ENCODE measurements around the gene SEMA6C.
"Not testable (repeated sequence)": the region's sequence is repeated elsewhere in the genome, so short reads cannot be mapped to it uniquely, and the experiment has no call there.

SEMA6C gene, protein sequence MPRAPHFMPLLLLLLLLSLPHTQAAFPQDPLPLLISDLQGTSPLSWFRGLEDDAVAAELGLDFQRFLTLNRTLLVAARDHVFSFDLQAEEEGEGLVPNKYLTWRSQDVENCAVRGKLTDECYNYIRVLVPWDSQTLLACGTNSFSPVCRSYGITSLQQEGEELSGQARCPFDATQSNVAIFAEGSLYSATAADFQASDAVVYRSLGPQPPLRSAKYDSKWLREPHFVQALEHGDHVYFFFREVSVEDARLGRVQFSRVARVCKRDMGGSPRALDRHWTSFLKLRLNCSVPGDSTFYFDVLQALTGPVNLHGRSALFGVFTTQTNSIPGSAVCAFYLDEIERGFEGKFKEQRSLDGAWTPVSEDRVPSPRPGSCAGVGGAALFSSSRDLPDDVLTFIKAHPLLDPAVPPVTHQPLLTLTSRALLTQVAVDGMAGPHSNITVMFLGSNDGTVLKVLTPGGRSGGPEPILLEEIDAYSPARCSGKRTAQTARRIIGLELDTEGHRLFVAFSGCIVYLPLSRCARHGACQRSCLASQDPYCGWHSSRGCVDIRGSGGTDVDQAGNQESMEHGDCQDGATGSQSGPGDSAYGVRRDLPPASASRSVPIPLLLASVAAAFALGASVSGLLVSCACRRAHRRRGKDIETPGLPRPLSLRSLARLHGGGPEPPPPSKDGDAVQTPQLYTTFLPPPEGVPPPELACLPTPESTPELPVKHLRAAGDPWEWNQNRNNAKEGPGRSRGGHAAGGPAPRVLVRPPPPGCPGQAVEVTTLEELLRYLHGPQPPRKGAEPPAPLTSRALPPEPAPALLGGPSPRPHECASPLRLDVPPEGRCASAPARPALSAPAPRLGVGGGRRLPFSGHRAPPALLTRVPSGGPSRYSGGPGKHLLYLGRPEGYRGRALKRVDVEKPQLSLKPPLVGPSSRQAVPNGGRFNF

DNA sequence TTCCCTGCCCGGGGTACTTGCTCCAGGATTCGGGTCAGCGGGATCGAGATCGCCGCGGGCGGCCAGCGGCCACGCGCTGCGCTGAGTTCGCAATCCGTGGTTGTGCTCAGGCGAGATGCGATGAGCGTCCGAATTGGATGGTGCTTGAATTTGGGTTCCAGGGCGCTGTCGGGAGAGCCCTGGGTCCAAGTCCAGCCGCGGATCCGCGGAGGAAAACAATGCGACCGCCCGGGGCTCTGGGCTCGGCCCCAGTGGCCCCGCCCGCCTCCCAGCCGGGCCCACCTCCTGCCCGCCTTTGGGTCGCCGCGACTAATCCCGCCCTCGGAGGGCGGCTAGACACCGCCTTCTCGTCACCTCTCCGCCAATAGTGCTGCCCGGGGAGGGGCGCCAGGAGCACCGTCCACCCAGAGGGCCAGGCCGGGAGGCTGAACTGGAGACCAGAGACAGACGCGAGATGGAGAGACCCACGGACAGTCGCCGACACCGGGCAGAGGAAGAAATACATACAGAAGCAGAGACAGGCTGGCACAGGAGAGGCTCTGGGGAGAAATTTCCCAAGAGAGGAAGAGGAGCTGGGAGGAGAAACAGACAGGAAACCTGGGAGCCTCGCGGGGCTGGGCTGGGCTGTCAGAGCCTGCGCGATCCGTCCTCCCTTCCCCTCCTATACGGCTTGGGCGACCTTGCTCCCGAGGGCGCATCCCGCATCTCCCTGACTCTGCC is at the start of gene SEMA6C:
Gene SEMA6C (minus strand): TSS at position 220 of the 720 bp plus-strand sequence. CDS start 4,010 bp downstream, outside the sequence.
- DNase-seq (ENCODE audit: low read depth), result peak; percentile 84

DNA sequence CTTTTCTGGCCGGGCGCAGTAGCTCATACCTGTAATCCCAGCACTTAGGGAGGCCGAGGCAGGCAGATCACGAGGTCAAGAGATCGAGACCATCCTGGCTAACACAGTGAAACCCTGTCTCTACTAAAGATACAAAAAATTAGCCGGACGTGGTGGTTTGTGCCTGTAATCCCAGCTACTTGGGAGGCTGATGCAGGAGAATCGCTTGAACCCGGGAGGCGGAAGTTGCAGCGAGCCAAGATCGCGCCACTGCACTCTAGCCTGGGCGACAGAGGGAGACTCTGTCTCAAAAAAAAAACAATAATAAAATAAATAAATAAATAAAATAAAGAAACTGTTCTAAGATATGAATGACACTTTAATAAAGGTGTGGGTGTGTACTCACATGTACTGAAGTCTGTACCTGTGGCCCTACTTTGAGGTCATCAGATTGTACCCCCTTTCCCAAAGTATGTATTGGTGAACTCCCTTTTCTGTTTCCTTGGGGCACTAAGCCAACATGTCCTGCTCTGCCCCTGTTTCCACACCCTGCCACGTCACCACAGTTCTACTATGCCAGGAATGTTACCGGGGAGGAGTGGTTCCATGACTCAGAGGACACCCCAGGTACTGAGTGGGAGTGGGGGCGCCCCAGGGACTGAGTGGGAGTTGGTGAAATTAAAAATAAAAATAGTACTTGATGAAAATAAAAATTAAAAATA is 48.6 kb upstream of the SEMA6C start:
- peak; percentile 78 for DNase-seq (ENCODE audit: low read depth)

DNA sequence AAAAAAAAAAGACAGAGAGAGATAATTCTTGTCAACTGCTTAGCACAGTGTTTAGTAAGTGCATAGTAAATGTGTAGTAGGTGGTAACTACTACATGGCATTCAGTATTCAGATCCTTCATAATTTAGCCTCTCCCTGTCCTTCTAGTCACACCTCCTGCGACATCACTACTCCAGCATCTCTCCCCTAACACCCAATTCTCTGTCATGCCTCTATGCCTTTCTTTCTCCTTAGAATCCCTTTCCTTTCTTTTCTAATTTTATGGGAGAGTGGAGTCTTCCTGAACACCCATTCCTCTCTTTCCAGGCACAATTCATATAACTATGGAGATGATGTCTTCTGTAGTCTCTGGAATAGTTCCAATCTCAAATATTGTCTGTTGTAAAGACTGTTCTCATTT is 47.4 kb upstream of the SEMA6C start:
- no peak for DNase-seq (ENCODE audit: low read depth)

DNA sequence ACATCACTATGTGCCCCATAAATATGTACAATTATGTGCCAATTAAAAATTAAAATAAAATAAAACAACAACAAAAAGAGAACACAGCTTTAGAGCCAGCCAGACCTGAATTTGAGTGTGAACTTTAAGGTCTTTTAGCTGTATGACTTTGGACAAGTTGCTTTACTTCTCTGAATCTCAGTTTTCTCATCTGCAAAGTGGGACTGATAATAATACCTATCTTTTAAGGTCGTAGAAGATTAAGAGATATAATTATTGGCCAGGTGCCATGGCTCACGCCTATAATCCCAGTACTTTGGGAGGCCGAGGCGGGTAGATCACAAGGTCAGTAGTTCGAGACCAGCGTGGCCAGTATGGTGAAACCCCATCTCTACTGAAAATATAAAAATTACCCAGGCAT is 46.9 kb upstream of the SEMA6C start:
- no peak for DNase-seq (ENCODE audit: low read depth)

DNA sequence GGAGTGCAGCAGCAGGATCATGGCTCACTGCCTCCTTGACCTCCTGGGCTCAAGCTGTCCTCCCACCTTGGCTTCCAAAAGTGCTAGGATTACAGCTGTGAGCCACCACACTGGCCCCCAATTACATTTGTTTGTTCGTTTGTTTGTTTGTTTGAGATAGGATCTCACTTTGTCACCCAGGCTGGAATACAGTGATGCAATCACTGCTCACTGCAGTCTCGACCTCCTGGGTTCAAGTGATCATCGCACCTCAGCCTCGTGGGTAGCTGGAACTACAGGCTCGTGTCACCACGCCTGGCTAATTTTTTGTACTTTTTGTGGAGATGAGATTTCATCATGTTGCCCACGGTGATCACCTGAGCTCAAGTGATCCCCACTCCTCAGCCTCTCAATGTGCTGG is 45.6 kb upstream of the SEMA6C start:
- no peak for DNase-seq (ENCODE audit: low read depth)

DNA sequence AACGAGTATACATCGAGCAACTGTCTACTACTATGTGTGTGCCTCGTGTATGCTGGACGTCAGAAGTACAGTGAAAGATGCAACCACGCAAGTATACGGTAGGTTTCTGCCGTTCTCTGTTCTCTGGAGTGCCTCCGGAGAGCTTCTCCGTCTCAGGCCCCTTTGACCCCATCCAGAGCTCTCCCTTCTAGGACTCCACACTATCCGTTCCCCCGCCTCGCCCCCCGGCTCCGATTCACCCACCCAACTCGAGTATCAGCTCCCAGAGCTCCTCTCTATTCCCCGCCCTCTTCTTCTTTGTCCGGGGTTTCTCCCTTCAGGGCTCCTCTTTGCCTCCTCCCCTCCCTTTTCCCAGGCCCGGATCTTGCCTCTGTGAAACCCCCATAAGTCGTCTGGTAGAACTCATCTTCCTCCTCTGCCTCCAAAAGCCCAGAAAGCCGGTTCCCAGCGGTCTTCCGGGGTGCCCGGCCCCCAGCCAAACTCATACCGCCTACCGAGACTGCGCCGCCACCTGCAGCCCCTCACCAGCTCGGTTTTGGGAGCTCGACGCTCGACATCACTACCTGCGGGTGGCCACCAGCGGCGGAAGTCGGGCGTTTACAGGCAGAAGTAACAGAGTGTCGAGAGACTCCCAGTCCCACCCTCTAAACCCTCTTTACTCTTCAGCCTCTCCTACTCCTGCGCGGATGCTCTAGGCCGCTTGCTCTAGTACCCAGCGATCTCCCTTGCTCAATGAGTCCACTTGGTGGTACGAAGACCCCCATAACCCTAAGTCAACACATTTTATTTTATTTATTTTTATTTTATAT is 43.4 kb upstream of the SEMA6C start, which contains the start of gene VPS72:
Gene VPS72 (minus strand): TSS at position 561 of the 809 bp plus-strand sequence. CDS start 76 bp downstream, at position 485.
- DNase-seq (ENCODE audit: low read depth), result peak; percentile 72

DNA sequence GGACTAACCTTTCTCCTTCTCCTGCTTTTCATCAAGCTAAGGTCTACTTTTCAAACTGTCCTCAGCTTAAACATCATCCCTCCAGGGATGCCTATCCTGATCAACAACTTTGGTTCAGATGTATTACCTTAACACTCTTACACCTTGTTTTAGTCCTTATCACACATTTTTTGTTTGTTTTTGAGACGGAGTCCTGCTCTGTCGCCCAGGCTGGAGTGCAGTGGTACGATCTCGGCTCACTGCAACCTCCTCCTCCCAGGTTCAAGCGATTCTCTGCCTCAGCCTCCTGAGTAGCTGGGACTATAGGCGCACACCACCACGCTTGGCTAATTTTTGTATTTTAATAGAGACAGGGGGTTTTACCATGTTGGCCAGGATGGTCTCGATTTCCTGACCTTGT is 42.2 kb upstream of the SEMA6C start:
- not testable (repeated sequence) for DNase-seq (ENCODE audit: low read depth)

DNA sequence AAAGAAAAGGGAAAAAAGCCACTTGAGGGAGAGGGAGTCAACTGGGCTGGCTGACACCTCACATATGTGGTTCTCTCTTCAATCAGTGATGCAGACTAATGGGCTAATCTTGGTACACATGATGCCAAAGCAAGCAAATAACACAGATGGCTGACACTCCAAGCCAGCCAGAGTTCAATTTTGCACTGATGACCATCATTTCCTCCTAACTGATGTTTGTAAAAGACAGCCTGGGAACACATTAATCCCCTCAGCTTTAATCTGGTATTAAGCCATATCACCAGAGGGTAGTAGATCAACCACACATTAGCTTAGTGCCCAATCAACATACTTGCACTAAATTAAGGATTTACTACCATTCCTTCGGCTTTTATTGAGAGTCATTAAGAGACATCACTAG is 40.8 kb upstream of the SEMA6C start:
- no peak for DNase-seq (ENCODE audit: low read depth)

DNA sequence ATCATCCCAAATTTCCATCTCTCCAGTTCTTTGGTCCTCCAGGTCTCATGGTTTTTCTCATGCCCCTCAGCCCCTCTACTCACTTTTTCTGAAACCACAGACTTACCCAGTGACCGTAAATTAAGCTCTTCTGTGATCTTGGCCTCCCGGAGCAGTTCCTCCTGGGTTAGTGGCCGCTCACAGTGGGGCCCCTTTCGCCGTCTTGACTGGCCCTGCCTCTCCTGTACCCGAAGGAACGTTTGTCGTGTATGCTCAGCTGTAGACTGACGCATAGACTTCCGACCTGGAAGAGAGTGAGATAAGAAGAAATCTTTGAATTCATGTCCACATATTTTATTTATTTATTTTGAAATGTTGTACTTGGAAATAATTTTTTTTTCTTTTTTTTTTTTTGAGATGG is 37.8 kb upstream of the SEMA6C start:
- DNase-seq (ENCODE audit: low read depth), result no peak

DNA sequence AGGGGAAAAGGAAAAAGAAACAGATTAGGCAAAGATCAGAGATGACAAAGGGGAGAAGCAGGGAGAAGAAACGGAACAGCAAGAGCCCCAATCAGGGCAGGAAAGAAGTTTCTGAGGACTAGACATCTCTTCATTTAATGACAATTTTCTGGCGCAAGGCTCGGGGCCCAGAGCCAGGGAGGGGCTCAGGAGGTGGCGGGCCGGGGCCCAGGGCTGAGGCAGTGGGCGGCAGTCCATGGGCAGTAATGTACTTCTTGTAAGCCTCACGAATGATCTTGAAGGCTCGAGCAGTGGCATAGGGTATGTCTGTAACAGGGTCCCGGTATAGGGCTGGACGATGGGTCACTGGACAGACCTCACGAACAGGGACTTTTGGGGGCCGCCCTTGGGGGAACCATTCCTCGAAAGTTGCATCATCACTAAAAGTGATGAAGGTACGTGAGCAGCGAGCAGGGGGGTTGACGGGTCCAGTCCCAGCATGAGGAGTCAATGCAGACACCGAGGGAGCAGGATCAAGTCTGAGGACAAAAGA is 30.1 kb upstream of the SEMA6C start:
- DNase-seq (ENCODE audit: low read depth), result no peak

DNA sequence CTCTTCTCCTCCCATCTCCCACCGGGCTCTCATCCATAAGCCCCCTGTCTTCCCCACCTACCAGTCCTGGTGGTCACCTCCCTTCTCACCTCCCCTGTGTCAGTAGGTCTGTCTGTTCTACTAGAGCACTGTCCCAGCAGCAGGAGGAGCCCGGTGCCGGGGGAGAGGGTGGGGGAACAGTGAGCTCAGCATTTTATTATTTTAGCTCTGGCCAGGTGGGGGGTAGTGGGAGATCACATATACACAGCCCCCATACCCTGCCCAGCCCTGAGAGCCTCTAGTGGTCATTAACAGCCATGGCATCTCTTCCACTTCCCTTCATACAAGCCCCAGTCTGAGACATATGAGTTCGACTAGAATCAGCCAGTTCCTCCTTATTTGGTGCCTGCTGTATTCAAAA is 29.4 kb upstream of the SEMA6C start, which contains the start of gene TMOD4:
Gene TMOD4 (minus strand): TSS at position 119 of the 400 bp plus-strand sequence. CDS start 1,106 bp downstream, outside the sequence.
- DNase-seq (ENCODE audit: low read depth), result no peak

DNA sequence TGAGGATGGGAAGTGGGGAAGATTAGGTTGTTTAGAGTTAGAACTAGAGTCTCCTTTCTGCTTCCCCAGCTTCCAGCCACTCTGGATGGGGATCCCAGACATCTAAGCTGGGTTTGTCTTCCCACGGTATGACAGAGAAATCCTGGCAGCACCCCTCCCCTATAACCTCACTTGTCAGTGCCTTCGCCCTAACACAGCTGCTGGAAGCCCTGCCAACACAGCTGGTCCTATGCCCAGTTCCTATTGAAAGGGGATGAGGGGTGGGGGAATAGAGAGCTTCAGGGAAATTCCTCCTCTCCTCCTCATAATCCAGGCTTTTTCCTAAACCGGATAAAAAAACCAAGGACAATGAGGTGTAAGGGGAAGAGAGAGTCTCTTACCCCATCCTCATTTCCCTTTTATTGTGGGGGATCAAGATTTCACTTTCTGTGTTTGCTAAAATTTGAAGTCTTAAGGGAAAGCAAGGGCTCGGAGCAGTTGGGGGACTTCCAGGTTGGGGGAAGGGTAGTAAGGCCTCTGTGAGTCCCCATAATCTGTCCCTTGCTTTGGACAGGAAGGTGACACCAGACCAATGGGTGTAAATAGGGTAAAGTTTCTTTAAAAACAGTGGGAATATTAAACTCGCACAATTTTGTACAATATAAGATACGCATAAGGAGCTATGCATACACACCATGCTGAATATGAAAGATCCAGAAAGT is 28.8 kb upstream of the SEMA6C start:
- no peak for DNase-seq (ENCODE audit: low read depth)

DNA sequence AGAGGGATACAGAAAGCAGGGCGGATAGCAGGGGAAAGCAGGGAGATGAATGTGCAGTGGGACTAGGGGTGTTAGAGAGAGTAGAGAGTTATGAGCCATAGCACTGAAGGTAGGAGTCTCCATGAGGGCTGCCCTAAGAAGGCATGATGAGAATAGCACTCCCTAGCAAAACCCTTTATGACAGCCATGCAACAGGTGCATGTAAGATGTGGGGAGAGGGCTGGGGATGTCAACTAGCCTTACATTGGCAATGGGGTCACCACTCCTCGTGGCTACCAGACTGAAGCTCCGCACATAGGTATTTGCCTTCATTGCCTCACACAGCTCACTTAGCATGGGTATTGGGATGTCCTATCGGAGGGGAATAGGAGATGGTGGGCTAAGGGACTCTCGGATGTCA is 24.8 kb upstream of the SEMA6C start:
- DNase-seq (ENCODE audit: low read depth), result no peak

DNA sequence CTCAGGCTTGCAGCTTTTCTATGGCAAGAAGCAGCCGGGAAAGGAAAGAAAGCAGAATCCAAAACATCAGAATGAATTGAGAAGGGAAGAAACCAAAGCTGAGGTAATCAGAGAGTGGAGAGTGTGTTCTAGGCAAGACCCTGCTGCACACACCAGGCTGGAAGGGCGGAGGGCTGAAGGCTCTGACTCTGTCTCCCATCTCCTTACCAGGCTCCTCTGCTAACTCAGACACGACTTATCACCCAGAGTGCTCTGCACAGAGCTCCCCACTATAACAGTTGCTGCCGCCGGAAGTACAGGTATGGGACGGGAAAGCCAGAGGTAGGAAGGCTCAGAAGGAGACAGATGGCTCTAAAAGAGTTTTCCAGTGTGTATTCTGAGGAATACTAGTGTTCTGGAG is 20.7 kb upstream of the SEMA6C start:
- DNase-seq (ENCODE audit: low read depth), result no peak

DNA sequence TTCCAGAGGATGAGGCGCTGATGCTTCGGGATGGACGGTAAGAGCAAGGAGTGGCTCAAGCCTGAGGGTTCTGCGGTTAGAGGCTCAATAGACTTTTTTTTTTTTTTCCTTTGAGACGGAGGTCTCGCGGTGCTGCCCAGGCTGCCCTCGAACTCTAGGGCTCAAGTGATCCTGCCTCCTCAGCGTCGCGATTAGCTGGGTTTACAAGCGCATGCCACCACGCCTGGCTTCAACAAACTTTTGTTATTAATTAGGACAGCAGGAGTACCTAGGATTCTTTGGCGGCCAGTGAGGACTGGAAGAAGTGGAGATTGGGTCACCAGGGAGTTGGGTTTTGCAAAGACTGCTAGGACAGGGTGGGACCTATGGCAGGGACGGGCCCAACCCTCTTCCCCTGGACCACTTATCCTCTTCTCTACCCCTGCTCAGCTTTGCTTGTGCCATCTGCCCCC is 20.1 kb upstream of the SEMA6C start:
- DNase-seq (ENCODE audit: low read depth), result peak; percentile 45

DNA sequence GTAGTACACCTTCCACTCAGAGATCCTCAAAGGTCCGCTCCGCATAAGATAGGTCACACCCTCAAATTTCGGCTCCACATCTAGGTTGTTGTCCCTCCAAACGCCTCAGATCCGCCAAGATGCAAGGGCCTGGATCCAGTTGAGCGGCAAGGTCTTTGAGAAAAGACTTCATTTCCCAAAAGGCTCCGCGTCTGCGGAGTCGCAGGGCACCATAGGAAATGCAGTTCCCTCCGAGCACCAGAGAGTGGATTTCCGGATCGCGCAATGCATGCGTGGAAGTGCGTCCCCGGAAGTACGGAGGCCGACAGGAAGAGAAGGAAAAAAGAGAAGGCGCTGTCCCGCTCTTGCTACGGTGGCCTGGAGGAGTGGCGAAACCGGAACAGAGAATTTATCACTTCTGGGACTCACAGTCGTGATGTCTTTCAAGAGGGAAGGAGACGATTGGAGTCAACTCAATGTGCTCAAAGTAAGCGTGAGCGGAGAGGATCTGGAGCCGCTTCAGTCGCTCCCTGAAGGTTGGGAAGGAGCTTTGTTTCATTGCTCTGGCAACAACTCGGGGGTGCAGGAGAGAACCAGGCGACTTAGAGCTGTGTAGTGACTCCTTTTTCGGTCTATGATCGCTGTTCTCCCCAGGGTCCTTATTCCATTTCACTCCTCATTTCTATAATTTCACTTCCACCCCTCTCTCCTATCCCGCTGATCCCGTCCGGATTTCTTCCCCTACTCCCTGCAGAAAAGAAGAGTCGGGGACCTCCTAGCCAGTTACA is 19.5 kb upstream of the SEMA6C start, which contains the start of the genes LYSMD1 and SCNM1:
Gene LYSMD1 (minus strand): TSS at position 165 of the 767 bp plus-strand sequence. CDS start 644 bp downstream, outside the sequence.
Gene SCNM1 (plus strand): TSS at position 407 of the 767 bp plus-strand sequence. CDS start 9 bp downstream, at position 416.
- peak; percentile 99 for DNase-seq (ENCODE audit: low read depth)

DNA sequence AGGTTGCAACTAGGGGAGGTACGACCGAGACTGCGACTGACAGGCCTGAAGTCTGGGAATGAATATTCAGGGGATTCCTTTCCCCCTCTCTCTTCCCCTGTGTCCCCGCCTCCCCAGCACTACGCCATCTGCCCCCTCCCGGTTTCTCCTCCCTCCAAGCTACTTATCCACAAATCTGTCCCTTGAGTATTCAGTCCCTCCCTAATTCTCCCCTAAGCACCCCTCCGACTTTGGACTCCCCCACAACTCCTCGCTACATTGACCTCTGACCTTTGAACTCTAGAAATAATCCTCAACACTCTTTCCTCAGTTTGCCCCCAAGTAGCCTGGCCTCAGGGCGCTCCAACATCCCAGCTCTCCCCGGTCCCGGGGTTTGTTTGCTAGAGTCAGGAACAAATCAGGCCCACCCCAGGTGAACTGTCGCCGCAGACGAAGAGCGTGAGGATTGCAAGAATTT is 18.9 kb upstream of the SEMA6C start:
- peak; percentile 24 for DNase-seq (ENCODE audit: low read depth)

DNA sequence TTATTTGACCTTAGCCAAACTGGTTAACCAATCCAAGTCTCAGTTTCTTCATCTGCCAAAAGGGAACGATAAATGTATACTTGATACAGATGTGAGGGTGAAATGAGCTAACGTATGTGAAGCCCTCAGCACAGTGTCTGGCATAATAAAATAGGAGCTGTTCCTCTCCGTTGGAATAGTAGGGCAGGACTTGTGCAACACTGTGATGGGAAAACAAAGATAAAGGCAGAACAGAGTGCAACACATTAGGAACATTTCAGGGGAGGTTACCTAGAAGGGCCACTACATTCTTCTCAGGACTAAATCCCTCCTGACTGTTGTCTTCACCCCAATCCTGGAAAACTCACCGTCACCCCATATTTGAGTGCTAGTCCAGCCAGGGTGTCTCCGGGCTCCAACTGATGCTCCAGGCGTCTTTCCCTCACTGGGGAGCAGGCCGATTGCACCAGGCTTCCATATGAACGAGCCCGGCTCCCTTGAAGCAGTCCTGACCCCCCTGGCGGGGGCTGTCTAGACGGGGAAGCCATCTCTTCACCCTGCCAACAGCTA is 18.4 kb upstream of the SEMA6C start:
- DNase-seq (ENCODE audit: low read depth), result no peak

All from GM04504 (cell line).